H54 (cell line): Measurements from ENCODE around the gene SWAP70.

Experiments
- DNase-seq: peaks from one replicate; pipeline ENCODE4 v3.0.0; 2011; ENCODE audit warnings: low spot score, mixed read lengths; ENCODE audit not compliant: insufficient read length
- FAIRE-seq: peaks from 3 replicates; lab custom pipeline; 2011; peaks lifted over from hg19 to GRCh38; lab: Jason Lieb, UNC
- POLR2A ChIP-seq: IDR thresholded peaks from 2 replicates; pipeline ENCODE4 v1.6.1; 2011; ENCODE audit warnings: low read depth, mild to moderate bottlenecking, low read length

SWAP70 gene

GRCh38 chr11:9633679-9634078 is 30.2 kb upstream of the SWAP70 start:
- TF ChIP-seq POLR2A = no peak
- DNase-seq (no peak), FAIRE-seq (no peak)

- TF ChIP-seq POLR2A = no peak
- FAIRE-seq = no peak
These were observed 27.2 kb upstream of the SWAP70 start for GRCh38 chr11:9636691-9637090.

GRCh38 chr11:9639099-9639498 is 24.8 kb upstream of the SWAP70 start:
- DNase-seq (no peak), FAIRE-seq (no peak)
- no peak for TF ChIP-seq POLR2A

More at GRCh38 chr11:9636691-9637090, 27.2 kb upstream of the SWAP70 start:
- no peak for DNase-seq

GRCh38 chr11:9639985-9640384 is 23.9 kb upstream of the SWAP70 start:
- no peak for DNase-seq
- no peak for FAIRE-seq
- no peak for TF ChIP-seq POLR2A

GRCh38 chr11:9642894-9643293 is 21.0 kb upstream of the SWAP70 start:
- DNase-seq = no peak

GRCh38 chr11:9643751-9644150 is 20.1 kb upstream of the SWAP70 start:
- DNase-seq (no peak), FAIRE-seq (no peak)
- TF ChIP-seq POLR2A = no peak

More at GRCh38 chr11:9642894-9643293, 21.0 kb upstream of the SWAP70 start:
- no peak for TF ChIP-seq POLR2A
- no peak for FAIRE-seq

GRCh38 chr11:9645881-9646280 is 18.0 kb upstream of the SWAP70 start:
- FAIRE-seq (no peak), DNase-seq (no peak)
- no peak for TF ChIP-seq POLR2A

GRCh38 chr11:9646324-9646723 is 17.6 kb upstream of the SWAP70 start:
- FAIRE-seq (no peak), DNase-seq (no peak)
- no peak for TF ChIP-seq POLR2A

GRCh38 chr11:9651481-9651880 is 12.4 kb upstream of the SWAP70 start:
- TF ChIP-seq POLR2A = no peak
- FAIRE-seq = no peak
- no peak for DNase-seq

GRCh38 chr11:9651899-9652748 is 11.8 kb upstream of the SWAP70 start:
- no peak for TF ChIP-seq POLR2A
- FAIRE-seq (no peak), DNase-seq (no peak)

- no peak for FAIRE-seq
- DNase-seq = no peak
- TF ChIP-seq POLR2A = no peak
These were observed 10.0 kb upstream of the SWAP70 start for GRCh38 chr11:9653871-9654270.

- FAIRE-seq = no peak
- no peak for TF ChIP-seq POLR2A
These were observed 7.0 kb upstream of the SWAP70 start for GRCh38 chr11:9656864-9657263.

GRCh38 chr11:9657531-9657930 is 6.3 kb upstream of the SWAP70 start:
- no peak for DNase-seq
- TF ChIP-seq POLR2A = no peak
- FAIRE-seq = no peak

More at GRCh38 chr11:9656864-9657263, 7.0 kb upstream of the SWAP70 start:
- DNase-seq = no peak

GRCh38 chr11:9660886-9661285 is 3.0 kb upstream of the SWAP70 start:
- TF ChIP-seq POLR2A = no peak
- no peak for DNase-seq
- FAIRE-seq = no peak

GRCh38 chr11:9662273-9662672 is 1.6 kb upstream of the SWAP70 start:
- no peak for TF ChIP-seq POLR2A
- FAIRE-seq (no peak), DNase-seq (no peak)
